GM23248 (cell line): ENCODE data around the gene CSPG4. TPM values are rescaled to one million over a fixed set of nuclear protein-coding genes. Genes with fewer than 3 reads are reported as not detected.
A peak's percentile ranks its signal among the peaks of the same experiment; 100 is the strongest.
"Not testable (repeated sequence)": the region's sequence is repeated elsewhere in the genome, so short reads cannot be mapped to it uniquely, and the experiment has no call there.

ENCODE experiments used
- DNase-seq: peaks from one replicate; pipeline ENCODE4 v3.0.0-alpha.2; 2015
- H2AFZ ChIP-seq: fragments of 200-600 bp; sonication (generic); 2 replicates; pipeline ENCODE4 v1.6.1; 2016; ENCODE audit warnings: antibody characterized with exemption
- H3F3A ChIP-seq: fragments of 200-600 bp; sonication (generic); 2 replicates; pipeline ENCODE4 v1.6.1; 2016; ENCODE audit warnings: mild to moderate bottlenecking, antibody characterized with exemption, mixed run types; ENCODE audit not compliant: insufficient read depth
- H3K27ac ChIP-seq: fragments of 200-600 bp; sonication (generic); 2 replicates; pipeline ENCODE4 v1.5.1; 2016; ENCODE audit warnings: mild to moderate bottlenecking
- H3K27me3 ChIP-seq: fragments of 200-600 bp; sonication (generic); replicated peaks from 2 replicates; pipeline ENCODE4 v1.6.1; 2016; ENCODE audit warnings: mild to moderate bottlenecking; ENCODE audit not compliant: insufficient read depth
- H3K36me3 ChIP-seq: fragments of 200-600 bp; sonication (generic); 2 replicates; pipeline ENCODE4 v1.6.1; 2016; ENCODE audit warnings: low read depth, mild to moderate bottlenecking
- H3K4me1 ChIP-seq: fragments of 200-600 bp; sonication (generic); 2 replicates; pipeline ENCODE4 v1.6.1; 2016; ENCODE audit warnings: mild to moderate bottlenecking; ENCODE audit not compliant: insufficient read depth
- H3K4me2 ChIP-seq: fragments of 200-600 bp; sonication (generic); one replicate; pipeline ENCODE4 v1.6.1; 2016; ENCODE audit warnings: mild to moderate bottlenecking; ENCODE audit not compliant: unreplicated experiment
- H3K4me3 ChIP-seq: fragments of 200-600 bp; sonication (generic); 2 replicates; pipeline ENCODE4 v1.5.1; 2016; ENCODE audit warnings: mild to moderate bottlenecking
- H3K79me2 ChIP-seq: fragments of 200-600 bp; sonication (generic); 2 replicates; pipeline ENCODE4 v1.6.1; 2016; ENCODE audit warnings: mild to moderate bottlenecking; ENCODE audit not compliant: insufficient read depth
- H3K9ac ChIP-seq: fragments of 200-600 bp; sonication (generic); 2 replicates; pipeline ENCODE4 v1.6.1; 2016; ENCODE audit warnings: mild to moderate bottlenecking
- H3K9me2 ChIP-seq: fragments of 200-600 bp; sonication (generic); 2 replicates; pipeline ENCODE4 v1.6.1; 2016; ENCODE audit warnings: mixed run types, mild to moderate bottlenecking, moderate library complexity; ENCODE audit not compliant: insufficient read depth
- H3K9me3 ChIP-seq: fragments of 200-600 bp; sonication (generic); one replicate; pipeline ENCODE4 v1.6.1; 2017; ENCODE audit warnings: low read depth
- H4K20me1 ChIP-seq: fragments of 200-600 bp; sonication (generic); 2 replicates; pipeline ENCODE4 v1.6.0; 2016; ENCODE audit not compliant: insufficient read depth
- EZH2 ChIP-seq: fragments of 200-600 bp; sonication (generic); IDR thresholded peaks from 2 replicates; pipeline ENCODE4 v1.6.1; 2018; ENCODE audit warnings: antibody characterized with exemption, mild to moderate bottlenecking; ENCODE audit not compliant: insufficient read depth, poor library complexity, severe bottlenecking
- EZH2phosphoT487 ChIP-seq: fragments of 200-600 bp; sonication (generic); IDR thresholded peaks from 2 replicates; pipeline ENCODE4 v1.6.1; 2018; ENCODE audit warnings: antibody characterized with exemption, moderate library complexity, mild to moderate bottlenecking, low read depth; ENCODE audit not compliant: insufficient read depth
- WGBS, 2 experiments: methylation state at CpG; one replicate each; pipeline ENCODE4 v1.1.6; 2015 to 2017; ENCODE audit warnings: low lambda C conversion rate in 2 of 2, low coverage in 1 of 2; ENCODE audit errors: missing lambda C conversion rate in 2 of 2; 5-methylcytosine and 5-hydroxymethylcytosine counted together
- in situ Hi-C: fragments of 300-500 bp; cut with MboI; formaldehyde crosslinking; loops from 2 replicates; pipeline ENCODE4 v1.15.0; 2020
- polyA plus RNA-seq: library from polyadenylated mRNA; unstranded; fragments of >200 nt; fragmentation: Nextera tagmentation; extraction: Ambion mirVana; gene quantifications from 2 replicates; pipeline ENCODE4 v1.2.1, GENCODE V29; 2016
- total RNA-seq: library from RNA; depleted of rRNA; stranded (reverse); fragments of >200 nt; shearing (Covaris generic); gene quantifications from 2 replicates; pipeline ENCODE4 v1.2.3, GENCODE V29; 2014

CSPG4 gene
- total and polyA plus RNA-seq, 2 experiments from 2014 or later: 5.3 to 25.8 TPM

GRCh38 chr15:75739791-75740190 is 27.1 kb upstream of the CSPG4 start:
- H3K27me3 ChIP-seq: no peaks in the 10 kb centered on the region
- no peak overlapping the region for H3K27ac ChIP-seq
- DNase-seq: no peak
- no peak for TF ChIP-seq EZH2phosphoT487
- no peak for TF ChIP-seq EZH2
- H4K20me1 ChIP-seq: no peaks in the 10 kb centered on the region
- no peaks in the 10 kb centered on the region for H3K4me1 ChIP-seq
- H3K9ac ChIP-seq: no peak overlapping the region
- no peaks in the 10 kb centered on the region for H3K9me3 ChIP-seq
- WGBS, 2 experiments: 94 to 98% methylated on average over 5 of the region's 5 CpGs
- no peaks in the 10 kb centered on the region for H3K9me2 ChIP-seq
- no peaks in the 10 kb centered on the region for H3K36me3 ChIP-seq
- H3F3A ChIP-seq: no peaks in the 10 kb centered on the region
- H3K4me3 ChIP-seq: no peak overlapping the region
- no peaks in the 10 kb centered on the region for H3K79me2 ChIP-seq
- H3K4me2 ChIP-seq: no peak overlapping the region
- in situ Hi-C loops: no loop called here
- H2AFZ ChIP-seq: no peak overlapping the region

GRCh38 chr15:75738647-75739325 is 26.1 kb upstream of the CSPG4 start:
- Histone ChIP-seq H3K4me1 (no peaks in the 10 kb centered on the region), H2AFZ (peak overlapping the region; percentile 82), H3K9me2 (no peaks in the 10 kb centered on the region), H3K27me3 (no peaks in the 10 kb centered on the region), H3K36me3 (no peaks in the 10 kb centered on the region), H3F3A (no peaks in the 10 kb centered on the region), H3K4me3 (peak overlapping the region; percentile 77), H3K79me2 (no peaks in the 10 kb centered on the region), H4K20me1 (no peaks in the 10 kb centered on the region), H3K9ac (0 out of 2 replicates have a peak overlapping the region, but pooled peaks have one; percentile 21), H3K9me3 (no peaks in the 10 kb centered on the region), H3K4me2 (peak overlapping the region; percentile 78), H3K27ac (no peak overlapping the region)
- 13 to 14% methylated on average over 35 to 53 of the region's 54 CpGs for WGBS, 2 experiments
- no peak for TF ChIP-seq EZH2phosphoT487
- TF ChIP-seq EZH2: no peak
- peak; percentile 93 for DNase-seq
- in situ Hi-C loops: no loop called here

GRCh38 chr15:75738014-75738646 is 25.5 kb upstream of the CSPG4 start:
- 20 to 23% methylated on average over 33 to 41 of the region's 47 CpGs for WGBS, 2 experiments
- peak overlapping the region; percentile 67 for H3K9ac ChIP-seq

GRCh38 chr15:75737116-75738013 is 24.7 kb upstream of the CSPG4 start:
- DNase-seq, H3K36me3 ChIP-seq, H3K27me3 ChIP-seq, in situ Hi-C loops, H3K27ac ChIP-seq, H3K79me2 ChIP-seq, H3K4me3 ChIP-seq, H3K9me3 ChIP-seq, H4K20me1 ChIP-seq, H3K9me2 ChIP-seq, H3K4me1 ChIP-seq, H3K4me2 ChIP-seq, H3F3A ChIP-seq, H3K9ac ChIP-seq, H2AFZ ChIP-seq: not testable (repeated sequence)
- 72 to 76% methylated on average over 10 to 14 of the region's 14 CpGs for WGBS, 2 experiments

More at GRCh38 chr15:75738014-75738646, 25.5 kb upstream of the CSPG4 start:
- H3K4me3 ChIP-seq: peak overlapping the region; percentile 77
- in situ Hi-C loops: no loop called here
- no peak overlapping the region for H3K27ac ChIP-seq
- no peak for DNase-seq
- H2AFZ ChIP-seq: peak overlapping the region; percentile 82
- no peaks in the 10 kb centered on the region for H3K27me3 ChIP-seq
- H3K79me2 ChIP-seq: no peaks in the 10 kb centered on the region
- H4K20me1 ChIP-seq: no peaks in the 10 kb centered on the region
- TF ChIP-seq EZH2phosphoT487 (no peak), EZH2 (no peak)
- no peaks in the 10 kb centered on the region for H3K9me2 ChIP-seq
- H3K9me3 ChIP-seq: no peaks in the 10 kb centered on the region
- no peaks in the 10 kb centered on the region for H3K4me1 ChIP-seq
- no peaks in the 10 kb centered on the region for H3K36me3 ChIP-seq
- no peaks in the 10 kb centered on the region for H3F3A ChIP-seq
- peak overlapping the region; percentile 78 for H3K4me2 ChIP-seq
